ENCODE measurements around the gene PALLD.

The PALLD gene

GRCh38 chr4:168677879-168678278 is 181.0 kb downstream of the PALLD start:
- TF ChIP-seq, protein P1, sequence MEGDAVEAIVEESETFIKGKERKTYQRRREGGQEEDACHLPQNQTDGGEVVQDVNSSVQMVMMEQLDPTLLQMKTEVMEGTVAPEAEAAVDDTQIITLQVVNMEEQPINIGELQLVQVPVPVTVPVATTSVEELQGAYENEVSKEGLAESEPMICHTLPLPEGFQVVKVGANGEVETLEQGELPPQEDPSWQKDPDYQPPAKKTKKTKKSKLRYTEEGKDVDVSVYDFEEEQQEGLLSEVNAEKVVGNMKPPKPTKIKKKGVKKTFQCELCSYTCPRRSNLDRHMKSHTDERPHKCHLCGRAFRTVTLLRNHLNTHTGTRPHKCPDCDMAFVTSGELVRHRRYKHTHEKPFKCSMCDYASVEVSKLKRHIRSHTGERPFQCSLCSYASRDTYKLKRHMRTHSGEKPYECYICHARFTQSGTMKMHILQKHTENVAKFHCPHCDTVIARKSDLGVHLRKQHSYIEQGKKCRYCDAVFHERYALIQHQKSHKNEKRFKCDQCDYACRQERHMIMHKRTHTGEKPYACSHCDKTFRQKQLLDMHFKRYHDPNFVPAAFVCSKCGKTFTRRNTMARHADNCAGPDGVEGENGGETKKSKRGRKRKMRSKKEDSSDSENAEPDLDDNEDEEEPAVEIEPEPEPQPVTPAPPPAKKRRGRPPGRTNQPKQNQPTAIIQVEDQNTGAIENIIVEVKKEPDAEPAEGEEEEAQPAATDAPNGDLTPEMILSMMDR (IDR thresholded peaks at IDR 0.05; ENCODE audit: low read depth, low read length), result no peak
- H3K4me3 ChIP-seq (ENCODE audit: low read depth, low read length), result no peak overlapping the region

GRCh38 chr4:168678751-168679366 is 182.0 kb downstream of the PALLD start:
- TF ChIP-seq, protein P1 (IDR thresholded peaks at IDR 0.05; ENCODE audit: low read depth, low read length), result no peak
- H3K4me3 ChIP-seq (ENCODE audit: low read depth, low read length), result no peak overlapping the region

DNA sequence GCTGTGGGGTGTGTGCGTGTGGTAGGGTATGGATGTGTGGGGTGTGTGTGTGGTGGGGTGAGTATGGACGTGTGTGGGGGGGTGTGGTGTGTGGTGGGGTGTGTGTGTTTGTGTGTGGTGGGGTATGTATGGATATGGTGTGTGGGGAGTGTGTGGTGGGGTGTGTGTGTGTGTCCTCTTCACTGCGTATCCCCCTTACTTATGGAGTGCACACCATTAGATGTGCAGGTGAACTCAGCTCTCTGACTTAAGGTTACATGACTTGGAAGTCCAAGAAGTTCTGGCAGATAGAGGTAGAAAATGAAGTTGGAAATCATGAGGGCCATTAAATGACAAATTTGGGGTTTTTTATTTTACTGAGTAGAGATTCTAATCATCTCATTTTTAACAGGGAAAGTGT is 182.5 kb downstream of the PALLD start:
- no peak overlapping the region for H3K4me3 ChIP-seq (ENCODE audit: low read depth, low read length)
- TF ChIP-seq, protein P1 (IDR thresholded peaks at IDR 0.05; ENCODE audit: low read depth, low read length), result no peak

- H3K4me3 ChIP-seq (ENCODE audit: low read depth, low read length), result no peak overlapping the region
- TF ChIP-seq, protein P1 (IDR thresholded peaks at IDR 0.05; ENCODE audit: low read depth, low read length), result no peak
These were observed 183.0 kb downstream of the PALLD start for GRCh38 chr4:168679819-168680218.

DNA sequence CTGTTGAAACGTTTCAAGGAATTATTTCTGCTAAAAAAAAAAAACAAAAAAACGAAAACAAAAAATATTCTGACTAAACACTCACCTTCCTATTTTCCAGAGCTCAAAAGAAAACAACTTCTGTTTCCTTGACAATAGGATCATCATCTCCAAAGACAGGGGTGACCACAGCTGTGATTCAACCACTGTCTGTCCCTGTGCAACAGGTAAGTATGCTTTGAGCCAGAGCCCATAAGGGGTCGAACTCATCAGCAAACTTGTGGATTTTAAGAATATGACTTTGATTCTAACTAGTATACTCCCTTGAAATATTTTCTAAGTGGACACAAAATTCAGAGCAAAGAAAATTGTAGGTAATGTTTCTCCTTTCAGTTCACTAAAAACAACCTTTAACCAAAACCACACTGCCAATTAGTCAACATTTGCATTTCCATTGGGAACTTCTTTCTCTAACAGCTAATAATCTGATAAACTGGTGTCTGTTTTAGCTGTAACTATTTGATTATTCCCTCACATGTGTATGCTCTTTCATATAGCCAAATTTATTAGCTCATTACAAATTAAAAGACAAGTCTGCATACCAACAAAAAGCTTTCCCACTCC is 186.1 kb downstream of the PALLD start:
- H3K4me3 ChIP-seq (ENCODE audit: low read depth, low read length), result no peak overlapping the region
- TF ChIP-seq, protein P1 (IDR thresholded peaks at IDR 0.05; ENCODE audit: low read depth, low read length), result no peak

- TF ChIP-seq, protein P1 (IDR thresholded peaks at IDR 0.05; ENCODE audit: low read depth, low read length), result no peak
- no peak overlapping the region for H3K4me3 ChIP-seq (ENCODE audit: low read depth, low read length)
These were observed 186.7 kb downstream of the PALLD start for GRCh38 chr4:168683595-168683994.

DNA sequence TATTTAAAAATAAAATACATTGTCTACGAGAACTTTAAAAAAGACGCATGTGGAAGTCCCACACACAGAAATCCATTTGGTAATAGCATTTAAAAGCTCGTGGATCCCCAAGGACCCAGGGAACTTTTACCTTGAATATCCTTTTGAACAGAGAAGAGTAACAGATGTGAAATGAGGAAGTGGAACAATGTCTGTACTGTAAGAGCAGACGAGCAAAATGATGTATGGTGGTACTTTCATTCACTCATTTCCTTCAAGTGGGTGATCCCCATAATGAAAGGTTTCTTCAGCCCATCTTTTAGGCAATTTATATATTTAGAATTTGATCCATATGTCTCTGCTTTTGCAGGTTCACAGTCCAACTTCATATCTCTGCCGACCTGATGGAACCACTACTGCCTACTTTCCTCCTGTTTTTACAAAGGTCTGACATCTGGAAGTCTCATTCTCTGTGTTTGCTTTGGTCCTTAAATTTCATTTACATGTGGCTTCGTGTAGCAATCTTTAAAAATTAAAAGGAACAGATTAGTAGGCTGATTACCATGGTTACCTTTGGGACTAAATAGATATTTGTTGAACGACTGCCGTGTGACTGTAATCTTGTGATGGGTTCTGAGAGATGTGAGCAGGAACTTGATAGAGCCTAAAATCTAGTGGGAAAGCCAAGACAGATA is 188.4 kb downstream of the PALLD start:
- TF ChIP-seq, protein P1 (IDR thresholded peaks at IDR 0.05; ENCODE audit: low read depth, low read length), result no peak

More for the DNA sequence above, 188.4 kb downstream of the PALLD start:
- no peak overlapping the region for H3K4me3 ChIP-seq (ENCODE audit: low read depth, low read length)

All from WI38 (cell line).